GM21381 (cell line): ENCODE results near the gene TCF7L2.
"Not testable (repeated sequence)": the region's sequence is repeated elsewhere in the genome, so short reads cannot be mapped to it uniquely, and the experiment has no call there.

ENCODE experiments used
- ATAC-seq: cut with Tn5 transposase; IDR thresholded peaks from one replicate; pipeline ENCODE4 v1.9.1; 2021; ENCODE audit warnings: mild to moderate bottlenecking, moderate library complexity; ENCODE audit not compliant: unreplicated experiment

Gene TCF7L2

DNA sequence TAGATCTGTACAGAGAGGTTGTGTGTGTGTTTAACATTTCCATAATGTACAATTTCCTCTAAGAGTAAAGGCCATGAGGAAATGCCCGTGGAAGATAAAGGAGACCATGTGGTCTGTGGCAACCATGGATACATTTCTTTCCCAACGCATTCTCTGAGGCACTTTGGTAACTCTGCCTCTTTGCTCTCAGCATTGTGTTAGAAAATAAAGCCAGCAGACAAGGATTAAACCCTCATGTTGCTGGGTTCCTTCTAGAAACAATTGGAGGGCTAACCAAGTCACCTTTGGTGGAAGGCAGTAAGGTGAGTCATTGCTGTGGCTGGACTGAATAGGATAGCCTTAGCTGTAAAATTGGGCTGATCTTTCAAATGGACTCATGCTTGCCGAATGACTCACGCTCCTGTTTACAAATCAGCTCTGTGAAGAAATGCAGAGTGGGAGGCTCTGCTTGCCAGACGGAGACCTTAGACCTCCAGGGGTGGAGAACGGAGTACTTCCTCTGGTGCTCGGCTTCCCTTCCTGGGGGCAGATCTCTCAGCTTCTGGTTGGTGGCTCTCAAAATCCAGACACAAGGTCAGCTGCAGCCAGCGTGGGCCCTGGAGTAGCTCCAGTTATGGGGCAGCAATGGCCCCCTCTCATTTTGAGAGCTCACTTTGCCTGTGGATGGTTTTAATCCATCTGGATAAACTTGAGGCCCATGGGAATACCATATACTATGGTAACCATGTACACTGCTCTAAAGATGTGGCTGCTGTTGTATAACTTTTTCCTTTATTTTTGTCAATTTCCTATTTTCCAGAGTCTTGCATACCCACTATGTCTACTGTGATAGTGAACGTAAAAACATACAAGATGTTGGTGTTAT lies 137.3 kb downstream of the TCF7L2 start:
- no peak for ATAC-seq

- ATAC-seq, result no peak
Measured at GRCh38 chr10:113088194-113088593, 138.1 kb downstream of the TCF7L2 start.

- no peak for ATAC-seq
Measured at GRCh38 chr10:113089551-113089950, 139.5 kb downstream of the TCF7L2 start.

DNA sequence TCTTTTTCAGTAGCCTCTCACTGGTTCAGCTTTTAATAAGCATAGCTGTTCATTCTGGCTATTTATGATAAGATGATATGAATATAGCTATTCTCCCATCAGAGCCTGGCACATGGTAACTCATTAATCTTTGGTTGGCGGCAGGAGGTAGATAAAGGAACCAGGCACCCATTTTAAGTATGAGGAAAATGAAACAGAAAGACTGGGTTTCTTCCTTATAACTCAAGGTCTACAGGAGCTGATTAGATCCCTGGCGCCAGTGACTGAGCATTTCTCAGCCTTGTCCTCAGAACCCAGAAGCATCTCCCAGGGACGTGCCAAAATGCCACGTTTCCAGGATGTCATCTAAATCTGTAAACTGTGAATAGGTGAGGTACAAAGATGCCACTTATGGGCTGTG lies 141.9 kb downstream of the TCF7L2 start:
- ATAC-seq, result no peak

- ATAC-seq, result peak; percentile 59
Measured at GRCh38 chr10:113093188-113094113, 143.4 kb downstream of the TCF7L2 start.

GRCh38 chr10:113094114-113094486 lies 144.1 kb downstream of the TCF7L2 start:
- peak; percentile 59 for ATAC-seq

GRCh38 chr10:113095419-113096127 lies 145.5 kb downstream of the TCF7L2 start:
- no peak for ATAC-seq

- no peak for ATAC-seq
Measured at GRCh38 chr10:113096128-113096996, 146.3 kb downstream of the TCF7L2 start.

DNA sequence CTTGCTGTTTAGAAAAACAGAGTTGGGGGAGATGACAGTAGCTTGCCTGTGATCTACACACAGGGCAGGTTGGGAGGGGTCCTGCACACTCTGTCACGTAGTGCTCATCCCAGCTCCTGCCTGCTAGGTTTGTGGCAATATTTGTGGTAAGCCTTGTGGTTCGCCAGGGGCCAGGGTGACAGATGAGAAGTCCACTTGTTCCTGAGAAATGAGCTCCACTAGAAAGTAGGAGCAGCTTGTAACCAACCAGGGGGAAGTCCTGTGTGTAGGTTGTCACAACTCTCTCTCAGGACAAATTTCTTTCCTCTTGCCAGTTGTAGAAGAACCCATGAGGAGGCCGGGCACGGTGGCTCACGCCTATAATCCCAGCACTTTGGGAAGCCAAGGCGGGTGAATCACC lies 147.0 kb downstream of the TCF7L2 start:
- no peak for ATAC-seq

DNA sequence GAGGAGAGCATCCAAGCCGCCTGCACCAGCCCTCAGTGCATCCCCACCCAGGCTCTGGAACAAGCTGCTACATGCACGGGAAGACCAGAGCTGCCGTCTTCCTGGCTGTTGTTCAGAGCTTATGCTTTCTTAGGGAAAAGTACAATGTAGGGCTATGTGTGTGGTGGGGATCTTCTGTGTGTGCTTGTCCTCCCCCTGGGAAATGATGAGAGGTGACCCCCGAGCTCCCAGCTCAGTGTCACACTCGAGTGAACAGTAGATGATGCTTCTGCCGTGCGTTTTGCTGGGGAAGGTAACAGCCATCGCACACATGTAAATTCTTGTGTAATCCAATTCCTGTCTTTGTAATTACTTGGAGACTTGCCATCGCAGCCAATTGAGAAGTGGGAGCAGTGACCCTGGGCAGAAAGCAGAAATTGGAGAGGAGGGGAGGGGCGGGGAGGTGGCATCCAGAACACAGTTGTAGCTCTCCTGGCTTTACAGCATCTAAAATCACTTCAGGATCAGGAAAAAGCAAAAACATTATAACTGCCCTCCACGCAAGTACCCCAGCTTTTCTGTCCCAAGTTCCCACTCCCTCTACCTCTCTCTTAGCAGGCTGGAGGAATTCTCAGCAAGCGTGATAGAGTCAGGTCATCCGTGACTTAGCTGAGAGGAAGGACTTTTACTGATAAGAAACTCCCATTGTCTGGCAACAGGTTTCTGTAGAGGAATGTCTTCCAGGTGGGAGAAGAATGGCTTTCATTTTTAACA lies 149.6 kb downstream of the TCF7L2 start:
- ATAC-seq, result no peak

DNA sequence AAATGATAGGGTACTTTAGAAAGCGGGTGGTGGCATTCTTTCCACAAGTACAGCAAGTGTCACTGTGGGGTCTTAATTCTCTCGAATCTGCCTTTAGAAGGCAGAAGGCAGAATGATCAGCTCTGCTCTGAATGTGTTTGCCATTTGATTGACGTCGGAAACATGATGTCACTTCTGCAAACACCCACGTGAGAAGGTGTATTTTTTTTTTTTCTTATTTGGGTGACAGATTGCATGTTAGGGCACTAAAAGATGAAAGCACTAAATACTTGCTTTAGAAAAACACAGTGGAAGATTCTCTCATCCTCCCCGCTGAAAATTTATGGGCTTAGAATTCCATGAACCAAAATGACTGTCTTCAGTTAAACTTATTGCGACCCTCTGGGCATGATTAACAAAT lies 150.2 kb downstream of the TCF7L2 start:
- no peak for ATAC-seq

- ATAC-seq, result no peak
Measured at GRCh38 chr10:113103131-113103840, 153.2 kb downstream of the TCF7L2 start.

DNA sequence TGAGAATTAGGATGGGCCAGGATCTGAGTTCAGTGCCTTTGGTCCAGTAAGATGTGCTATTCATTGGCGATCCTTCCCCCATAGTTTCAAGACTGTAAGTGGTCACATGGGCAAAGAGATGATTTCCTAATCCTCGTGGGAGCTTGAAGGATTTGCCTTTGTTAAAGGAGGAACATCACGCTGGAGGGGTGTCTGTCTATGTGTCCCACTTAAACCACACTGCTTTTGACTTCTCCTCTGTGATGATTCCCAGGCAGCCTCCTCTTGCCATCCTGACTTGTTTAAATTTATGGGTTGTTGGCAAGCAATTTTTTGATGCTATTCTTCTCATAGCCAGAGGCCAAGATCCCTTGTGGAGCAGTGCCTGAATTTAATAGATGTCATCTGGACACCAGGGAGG lies 154.0 kb downstream of the TCF7L2 start:
- no peak for ATAC-seq

GRCh38 chr10:113108194-113108835 lies 158.3 kb downstream of the TCF7L2 start:
- no peak for ATAC-seq

- ATAC-seq, result no peak
Measured at GRCh38 chr10:113108948-113109347, 158.9 kb downstream of the TCF7L2 start.

DNA sequence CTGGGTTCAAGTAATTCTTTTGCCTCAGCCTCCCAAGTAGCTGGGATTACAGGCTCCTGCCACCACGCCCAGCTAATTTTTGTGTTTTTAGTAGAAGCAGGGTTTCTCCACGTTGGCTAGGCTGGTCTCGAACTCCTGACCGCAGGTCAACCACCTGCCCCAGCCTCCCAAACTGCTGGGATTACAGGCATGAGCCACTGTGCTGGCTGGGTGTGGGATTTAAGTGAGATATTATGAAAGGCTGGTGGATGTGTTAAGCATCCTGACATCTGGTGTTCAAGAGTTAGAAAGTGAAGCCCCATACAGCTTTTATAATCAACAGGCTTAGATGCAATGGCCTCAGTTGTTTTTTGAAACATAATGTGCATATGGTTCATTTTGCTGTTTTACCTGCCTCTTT lies 159.4 kb downstream of the TCF7L2 start:
- not testable (repeated sequence) for ATAC-seq

- ATAC-seq, result no peak
Measured at GRCh38 chr10:113111260-113111659, 161.2 kb downstream of the TCF7L2 start.
